NCI-H2171 treated with DMSO at 0.1 percent for 48 hours (cell line): ENCODE measurements around the gene RBM20.

Experiments used
- DNase-seq: peaks from one replicate; lab custom pipeline; 2025; lab: John Stamatoyannopoulos, UW

RBM20 gene

DNA sequence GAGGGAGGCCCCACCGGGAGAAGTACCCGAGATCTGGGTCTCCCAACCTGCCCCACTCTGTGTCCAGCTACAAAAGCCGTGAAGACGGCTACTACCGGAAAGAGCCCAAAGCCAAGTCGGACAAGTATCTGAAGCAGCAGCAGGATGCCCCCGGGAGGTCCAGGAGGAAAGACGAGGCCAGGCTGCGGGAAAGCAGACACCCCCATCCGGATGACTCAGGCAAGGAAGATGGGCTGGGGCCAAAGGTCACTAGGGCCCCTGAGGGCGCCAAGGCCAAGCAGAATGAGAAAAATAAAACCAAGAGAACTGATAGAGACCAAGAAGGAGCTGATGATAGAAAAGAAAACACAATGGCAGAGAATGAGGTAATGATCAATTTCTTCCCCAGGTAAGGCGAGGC, 168.4 kb downstream of the RBM20 start:
- DNase-seq, result no peak

DNA sequence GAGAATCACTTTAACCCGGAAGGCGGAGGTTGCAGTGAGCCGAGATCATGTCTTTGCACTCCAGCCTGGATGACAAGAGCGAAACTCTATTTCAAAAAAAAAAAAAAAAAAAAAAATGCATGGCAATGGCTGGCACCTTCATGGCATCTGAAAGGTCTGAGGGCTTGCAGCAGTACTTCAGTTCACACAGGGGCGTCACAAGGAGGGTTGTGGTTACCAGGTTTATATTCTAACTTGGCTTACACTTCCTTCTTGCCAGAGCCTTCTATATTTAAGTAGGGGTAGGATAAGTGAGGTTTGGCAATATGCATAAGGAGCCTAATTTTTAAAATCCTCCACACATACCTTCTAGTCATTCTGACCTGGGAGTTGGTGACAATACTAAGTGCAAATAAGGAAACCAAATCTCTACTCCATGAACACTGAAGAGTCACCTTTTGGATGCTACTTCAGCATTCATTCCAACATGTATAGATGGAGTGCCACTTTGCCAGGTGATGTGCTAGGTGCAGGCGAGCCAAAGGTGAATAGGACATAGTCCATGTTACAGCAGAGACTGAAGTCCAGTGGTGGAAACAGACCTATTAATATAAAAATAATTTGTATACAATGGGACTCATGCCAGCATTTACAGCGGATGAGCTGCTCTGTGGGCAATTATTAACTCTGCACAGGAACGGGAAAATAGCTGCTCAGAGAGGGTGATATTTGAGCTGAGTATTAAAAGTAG, 169.8 kb downstream of the RBM20 start:
- no peak for DNase-seq

- DNase-seq, result no peak
These were observed 171.3 kb downstream of the RBM20 start for GRCh38 chr10:110815354-110816004.

GRCh38 chr10:110817614-110818013, 173.5 kb downstream of the RBM20 start:
- DNase-seq, result no peak

DNA sequence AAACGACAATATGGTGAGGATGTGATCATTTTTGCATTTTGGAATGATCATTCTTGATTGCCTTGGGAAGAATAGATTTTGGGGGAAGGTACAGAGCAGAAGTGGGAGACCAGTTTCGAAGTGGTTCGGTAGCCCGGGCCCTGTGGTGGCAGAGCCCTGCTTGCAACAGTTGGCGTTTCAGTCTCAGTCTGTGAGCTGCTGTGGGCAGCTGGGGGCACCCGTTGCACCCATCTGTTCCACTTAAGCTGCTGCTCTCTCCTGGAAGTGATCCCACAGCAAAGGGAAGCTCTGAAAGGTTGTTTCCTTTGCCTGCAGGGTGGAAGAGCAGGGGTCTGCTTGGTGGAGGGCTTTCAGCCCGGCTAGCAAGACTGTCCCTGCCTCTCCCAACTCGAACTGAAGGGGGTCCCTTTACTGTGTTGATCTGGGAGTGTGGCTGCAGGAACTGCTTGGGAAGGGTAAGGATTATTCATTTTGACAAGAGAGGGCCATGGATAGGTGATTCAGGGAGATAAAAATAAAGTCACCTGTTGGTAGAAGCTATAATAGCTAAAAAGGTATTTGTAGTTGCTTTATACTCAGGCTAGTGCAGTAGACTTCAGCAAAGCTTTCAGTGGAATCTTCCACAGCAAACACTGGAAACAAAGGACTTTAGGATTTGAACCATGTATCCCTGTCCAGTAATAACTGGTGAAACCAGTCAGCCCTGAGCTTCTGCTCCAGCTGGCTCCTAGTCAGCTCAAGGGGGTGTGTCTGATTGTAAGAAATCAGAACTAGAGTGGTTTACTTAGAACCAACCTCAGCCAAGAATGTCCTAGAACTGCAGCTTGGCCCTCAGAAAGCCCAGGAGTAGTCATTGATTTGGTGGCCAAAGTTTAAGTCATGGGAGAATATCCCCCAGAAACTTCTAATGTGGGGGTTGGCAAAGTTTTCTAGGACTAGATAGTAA, 174.4 kb downstream of the RBM20 start:
- peak; percentile 82 for DNase-seq

DNA sequence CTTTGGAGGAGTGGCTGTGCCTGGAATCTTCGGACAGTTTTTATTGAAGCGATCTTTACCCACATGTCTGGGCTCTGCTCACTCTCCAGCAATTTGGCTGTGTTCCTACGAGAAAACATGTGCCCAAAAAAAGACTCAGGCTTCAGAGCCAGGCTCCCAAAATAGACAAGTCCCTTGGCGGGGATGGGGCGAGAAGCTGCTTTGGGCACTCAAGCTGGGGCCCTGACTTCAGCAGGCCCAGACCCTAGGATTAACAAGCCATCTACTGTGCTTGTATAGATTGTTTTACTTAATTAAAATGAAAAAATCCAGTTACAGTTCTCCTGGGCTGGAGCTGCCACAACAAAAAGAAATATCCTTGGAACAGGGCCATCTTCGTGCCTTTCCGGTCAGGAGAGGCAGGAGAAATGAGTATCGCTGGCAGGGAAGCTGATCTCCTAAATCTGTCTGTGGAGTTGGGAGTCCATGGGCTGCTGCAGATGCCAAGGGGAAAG, 176.2 kb downstream of the RBM20 start:
- DNase-seq, result peak; percentile 11

GRCh38 chr10:110821508-110821907, 177.4 kb downstream of the RBM20 start:
- no peak for DNase-seq

DNA sequence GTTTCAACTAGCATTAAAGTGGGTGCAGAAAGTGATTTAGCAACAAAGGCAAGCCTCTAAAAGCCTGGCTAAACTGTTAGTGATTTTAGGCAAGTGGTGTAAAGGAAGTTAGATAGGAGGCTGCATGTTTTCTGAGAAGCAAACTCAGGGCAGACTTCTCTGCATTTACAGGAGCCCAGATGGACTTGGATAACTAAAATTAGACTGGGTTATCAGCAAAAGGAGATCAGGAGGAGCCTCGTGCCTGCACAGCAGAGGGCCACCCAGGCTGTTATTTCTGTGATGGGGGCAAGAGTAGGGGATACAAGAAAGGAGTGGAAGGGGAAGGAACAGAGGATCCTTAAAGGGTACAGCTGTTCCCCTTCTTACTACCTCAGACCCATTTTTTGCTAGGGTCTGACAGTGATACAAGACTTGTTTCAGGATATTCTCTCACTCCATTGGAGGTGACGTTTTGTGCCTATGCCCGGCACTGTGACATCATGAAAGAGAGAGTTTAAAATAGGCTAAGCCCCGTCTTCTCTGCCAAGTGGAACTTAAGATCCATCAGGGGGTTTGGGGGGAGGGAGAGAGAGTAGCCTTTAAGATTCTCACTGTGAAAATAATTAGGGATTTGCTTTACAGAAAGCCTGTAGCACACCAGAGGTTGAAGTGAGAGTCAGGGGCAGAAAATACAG, 178.0 kb downstream of the RBM20 start:
- DNase-seq, result no peak

GRCh38 chr10:110822712-110823311, 178.7 kb downstream of the RBM20 start:
- DNase-seq, result peak; percentile 36

GRCh38 chr10:110824152-110824441, 180.0 kb downstream of the RBM20 start:
- DNase-seq, result no peak

DNA sequence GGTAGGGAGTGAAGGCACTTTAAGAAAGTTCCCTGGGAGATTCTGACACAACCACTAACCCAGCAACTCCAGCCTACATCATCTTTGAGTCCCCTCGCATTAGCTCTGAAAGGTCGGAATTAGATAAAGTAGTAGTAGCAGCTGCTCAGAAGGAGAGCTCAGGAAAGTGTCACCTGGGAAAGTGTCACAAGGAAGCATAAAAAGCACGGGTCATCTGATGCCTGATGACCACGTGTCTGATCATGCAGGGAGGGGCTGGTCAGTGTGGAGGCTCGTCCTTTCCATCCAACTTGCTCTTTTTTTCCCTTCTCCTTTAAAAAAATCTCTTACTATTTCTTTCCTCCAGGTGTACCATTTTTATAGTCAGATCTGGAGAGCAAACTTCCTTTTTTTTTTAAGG, 180.5 kb downstream of the RBM20 start:
- no peak for DNase-seq

GRCh38 chr10:110825508-110825907, 181.4 kb downstream of the RBM20 start:
- DNase-seq, result no peak

- DNase-seq, result no peak
These were observed 183.3 kb downstream of the RBM20 start for GRCh38 chr10:110827410-110827809.

DNA sequence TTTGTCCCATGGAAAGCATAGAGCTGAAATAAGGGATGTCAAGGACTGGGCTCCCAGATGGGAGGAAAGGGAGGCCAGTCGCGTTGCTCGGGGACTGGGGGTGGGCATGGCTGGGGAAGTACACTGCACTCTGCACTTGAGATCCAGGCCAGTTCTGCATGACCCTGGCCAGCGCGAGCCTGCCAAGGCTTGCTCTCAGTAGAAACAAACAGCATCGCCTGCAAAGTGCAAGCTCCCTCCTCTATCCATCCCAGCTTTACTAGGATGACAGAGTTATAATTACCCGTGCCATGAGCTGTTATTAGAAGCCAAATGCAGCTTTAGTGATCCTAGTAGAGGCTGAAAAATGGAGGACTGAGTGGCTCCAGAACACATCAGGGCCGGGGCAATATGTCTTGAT, 183.7 kb downstream of the RBM20 start:
- no peak for DNase-seq

DNA sequence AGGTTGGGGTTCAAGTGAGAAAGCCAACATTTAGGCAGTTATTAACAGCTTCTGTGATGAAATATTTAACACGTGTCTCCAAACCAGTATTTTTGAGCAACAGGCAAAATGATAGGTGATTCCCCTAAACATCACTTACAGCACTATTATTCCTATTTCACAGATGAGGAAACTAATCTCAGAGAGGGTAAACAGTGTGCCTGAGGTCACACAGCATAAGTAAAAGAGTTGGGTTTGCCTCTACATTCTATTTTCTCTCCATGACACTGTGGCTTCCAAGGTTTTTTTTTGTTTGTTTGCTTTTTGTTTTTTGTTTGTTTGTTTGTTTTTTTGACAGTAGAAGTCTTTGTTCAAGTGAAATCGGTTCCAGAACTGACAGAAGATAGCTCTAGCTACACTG, 184.4 kb downstream of the RBM20 start:
- no peak for DNase-seq

- no peak for DNase-seq
These were observed 185.7 kb downstream of the RBM20 start for GRCh38 chr10:110829721-110830410.

DNA sequence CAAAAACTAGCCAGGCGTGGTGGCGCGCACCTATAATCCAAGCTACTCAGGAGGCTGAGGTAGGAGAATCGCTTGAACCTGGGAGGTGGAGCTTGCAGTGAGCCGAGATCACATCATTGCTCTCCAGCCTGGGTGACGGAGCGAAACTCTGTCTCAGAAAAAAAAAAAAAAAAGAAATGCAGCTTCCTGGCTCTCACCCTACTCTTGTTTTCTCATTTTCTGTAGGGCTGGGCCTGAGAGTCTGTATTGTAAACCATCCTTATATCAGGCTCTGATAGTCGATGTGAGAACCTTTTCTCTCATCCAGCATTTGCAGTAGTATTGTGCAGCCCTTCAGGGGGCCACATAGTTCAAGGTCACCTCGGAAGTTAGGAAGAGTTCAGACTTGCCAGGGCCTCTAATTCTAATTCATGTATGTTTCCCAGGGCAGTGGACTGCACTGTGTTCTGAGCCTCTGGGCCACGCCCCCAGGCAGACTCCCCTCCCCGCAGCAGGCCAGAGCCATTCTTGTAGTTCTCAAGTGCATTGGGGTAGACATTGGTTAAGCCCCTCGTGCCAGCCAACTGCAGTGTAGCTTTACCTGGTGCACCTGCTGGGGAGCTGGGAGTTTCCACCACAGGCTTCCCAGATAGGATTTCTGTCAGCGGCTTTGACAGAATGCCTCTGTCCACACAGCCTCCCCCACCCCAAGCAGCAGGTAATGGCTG, 189.3 kb downstream of the RBM20 start:
- DNase-seq, result peak; percentile 65

- DNase-seq, result peak; percentile 58
These were observed 189.9 kb downstream of the RBM20 start for GRCh38 chr10:110833941-110834628.

DNA sequence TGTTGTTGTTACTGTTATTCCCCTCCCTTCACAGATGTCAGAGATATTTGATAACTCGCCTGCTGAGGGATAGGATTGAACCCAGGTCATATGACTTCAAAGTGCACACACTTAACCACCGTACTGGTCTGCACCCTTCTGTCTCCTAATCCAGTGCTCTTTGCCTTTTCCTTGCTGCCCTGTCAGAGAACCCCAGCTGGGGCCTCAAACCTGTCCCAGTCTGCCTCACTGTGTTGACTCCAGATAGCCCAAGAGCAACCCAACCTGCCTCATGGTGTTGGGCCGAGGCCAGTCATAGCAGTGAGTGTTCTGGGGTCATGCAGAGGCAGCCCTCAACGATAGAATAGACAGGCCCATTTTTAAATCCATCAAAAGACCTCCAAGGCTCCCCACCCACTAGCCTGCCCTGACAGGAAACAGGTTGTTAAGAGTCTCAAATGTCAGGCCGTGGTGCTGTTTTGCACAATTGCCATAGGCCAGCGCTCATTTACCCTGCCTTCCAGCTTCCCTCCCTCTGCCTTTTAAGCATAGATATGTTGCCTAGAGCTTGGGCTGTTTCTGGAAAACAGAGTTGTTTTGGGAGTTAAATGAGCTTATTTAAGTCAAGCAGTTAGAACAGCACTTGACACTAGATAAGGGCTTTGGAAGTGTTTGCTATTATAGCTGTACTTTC, 190.6 kb downstream of the RBM20 start:
- peak; percentile 88 for DNase-seq
